BE2C (cell line): ENCODE measurements around the gene DALRD3.

Experiments
- DNase-seq: peaks from one replicate; pipeline ENCODE4 v3.0.0-alpha.2; 2020
- H3K27me3 ChIP-seq: fragments of 250-450 bp; sonication (Bioruptor Pico); 2 replicates; pipeline ENCODE4 v1.5.1; 2020; ENCODE audit warnings: mild to moderate bottlenecking
- H3K36me3 ChIP-seq: fragments of 250-450 bp; sonication (Bioruptor Pico); 2 replicates; pipeline ENCODE4 v1.5.1; 2020; ENCODE audit warnings: mild to moderate bottlenecking
- H3K4me1 ChIP-seq: fragments of 250-450 bp; sonication (Bioruptor Pico); 2 replicates; pipeline ENCODE4 v1.5.1; 2020
- H3K4me3 ChIP-seq: 2 replicates; pipeline ENCODE4 v1.5.1; 2011; ENCODE audit warnings: low read depth, low read length
- H3K9me3 ChIP-seq: fragments of 250-450 bp; sonication (Bioruptor Pico); 2 replicates; pipeline ENCODE4 v1.5.1; 2020
- CTCF ChIP-seq: IDR thresholded peaks from 2 replicates; pipeline ENCODE4 v1.5.1; 2012; ENCODE audit warnings: mild to moderate bottlenecking, low read depth, low read length

Gene DALRD3

GRCh38 chr3:49015765-49016164, 2.6 kb downstream of the DALRD3 start:
- Histone ChIP-seq H3K4me3 (no peak overlapping the region), H3K9me3 (no peaks in the 10 kb centered on the region), H3K27me3 (no peaks in the 10 kb centered on the region), H3K4me1 (no peaks in the 10 kb centered on the region), H3K36me3 (peaks cover 31% of the 10 kb centered on the region)
- no peak for TF ChIP-seq CTCF
- DNase-seq: no peak

GRCh38 chr3:49015072-49015471, 3.3 kb downstream of the DALRD3 start:
- Histone ChIP-seq H3K27me3 (no peaks in the 10 kb centered on the region), H3K9me3 (no peaks in the 10 kb centered on the region), H3K36me3 (peaks cover 31% of the 10 kb centered on the region), H3K4me1 (no peaks in the 10 kb centered on the region), H3K4me3 (no peak overlapping the region)
- DNase-seq: no peak
- no peak for TF ChIP-seq CTCF

- TF ChIP-seq CTCF: peak; percentile 56
- Histone ChIP-seq H3K9me3 (no peaks in the 10 kb centered on the region), H3K4me1 (no peaks in the 10 kb centered on the region), H3K36me3 (peaks cover 31% of the 10 kb centered on the region), H3K4me3 (no peak overlapping the region), H3K27me3 (no peaks in the 10 kb centered on the region)
- DNase-seq: peak; percentile 57
Measured at GRCh38 chr3:49013738-49014660, 4.4 kb downstream of the DALRD3 start.

GRCh38 chr3:49013113-49013737, 5.2 kb downstream of the DALRD3 start:
- Histone ChIP-seq H3K4me3 (no peak overlapping the region), H3K9me3 (no peaks in the 10 kb centered on the region), H3K4me1 (no peaks in the 10 kb centered on the region), H3K27me3 (no peaks in the 10 kb centered on the region), H3K36me3 (peaks cover 33% of the 10 kb centered on the region)
- DNase-seq: no peak
- no peak for TF ChIP-seq CTCF

- H3K9me3 ChIP-seq: no peaks in the 10 kb centered on the region
Measured at GRCh38 chr3:49012441-49013017, 5.9 kb downstream of the DALRD3 start.

More at GRCh38 chr3:49012441-49013017, 5.9 kb downstream of the DALRD3 start:
- no peak for DNase-seq
- peaks cover 35% of the 10 kb centered on the region for H3K36me3 ChIP-seq
- no peaks in the 10 kb centered on the region for H3K27me3 ChIP-seq
- no peaks in the 10 kb centered on the region for H3K4me1 ChIP-seq
- no peak overlapping the region for H3K4me3 ChIP-seq
- TF ChIP-seq CTCF: no peak
